RWPE2 (cell line): ENCODE measurements around the gene PRSS38.
A peak's percentile ranks its signal among the peaks of the same experiment; 100 is the strongest.

Experiments used
- ATAC-seq: fragments of 200-7000 bp; cut with Tn5 transposase; 3 replicates; pipeline ENCODE4 v1.9.1; 2021; ENCODE audit warnings: low read depth
- DNase-seq: peaks from one replicate; pipeline ENCODE4 v3.0.0-alpha.2; 2020; ENCODE audit warnings: low spot score
- H3K27ac ChIP-seq: fragments of 450-650 bp; 2 replicates; pipeline ENCODE4 v1.5.1; 2017; ENCODE audit warnings: mild to moderate bottlenecking; ENCODE audit not compliant: poor library complexity, severe bottlenecking
- H3K27me3 ChIP-seq: fragments of 250-450 bp; sonication (Bioruptor Pico); 2 replicates; pipeline ENCODE4 v1.5.1; 2021; ENCODE audit warnings: mild to moderate bottlenecking, moderate library complexity; ENCODE audit not compliant: insufficient read depth, poor library complexity, severe bottlenecking
- H3K36me3 ChIP-seq: fragments of 250-450 bp; sonication (Bioruptor Pico); 2 replicates; pipeline ENCODE4 v1.5.1; 2020; ENCODE audit warnings: low read depth, mild to moderate bottlenecking, moderate library complexity
- H3K4me1 ChIP-seq: fragments of 250-450 bp; sonication (Bioruptor Pico); 2 replicates; pipeline ENCODE4 v1.5.1; 2021; ENCODE audit warnings: mild to moderate bottlenecking, moderate library complexity; ENCODE audit not compliant: insufficient read depth, poor library complexity, severe bottlenecking
- H3K4me3 ChIP-seq: fragments of 250-450 bp; sonication (Bioruptor Pico); 2 replicates; pipeline ENCODE4 v1.5.1; 2021; ENCODE audit warnings: mild to moderate bottlenecking, moderate library complexity; ENCODE audit not compliant: severe bottlenecking
- H3K9me3 ChIP-seq: fragments of 250-450 bp; sonication (Bioruptor Pico); 2 replicates; pipeline ENCODE4 v1.5.1; 2021; ENCODE audit warnings: mild to moderate bottlenecking, moderate library complexity; ENCODE audit not compliant: severe bottlenecking
- TF ChIP-seq, protein P1 (sequence below): fragments of 450-650 bp; IDR thresholded peaks from one replicate; pipeline ENCODE4 v1.5.1; 2017; ENCODE audit warnings: mild to moderate bottlenecking, moderate library complexity; ENCODE audit not compliant: poor library complexity, severe bottlenecking

PRSS38 gene

DNA sequence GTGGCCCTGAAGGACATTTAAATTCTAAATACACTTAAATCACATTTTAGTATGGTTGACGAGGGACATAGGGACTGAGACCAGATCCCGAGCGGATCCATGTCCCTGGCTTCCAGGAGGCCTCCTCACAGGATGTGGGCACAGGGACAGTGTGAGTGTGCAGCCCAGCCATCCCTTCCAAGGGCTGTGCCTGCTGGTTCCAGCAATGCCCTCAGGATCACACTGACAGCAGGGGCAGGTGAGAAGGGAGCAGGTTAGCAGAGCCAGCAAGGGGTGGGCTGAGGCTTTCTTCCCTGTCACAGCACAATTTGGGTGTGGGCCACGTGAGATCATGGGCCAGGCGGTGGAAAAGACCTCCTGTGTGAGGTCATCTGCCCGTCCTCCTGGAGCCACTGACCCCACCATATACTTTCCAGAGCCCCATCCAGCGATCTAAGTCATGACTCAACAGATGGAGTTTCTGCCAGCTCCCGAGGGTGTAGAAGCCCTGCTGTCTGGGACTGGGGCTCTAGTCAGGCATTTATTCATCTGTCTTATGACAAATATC, 37.0 kb upstream of the PRSS38 start:
- Histone ChIP-seq H3K9me3 (no peaks in the 10 kb centered on the region), H3K4me3 (no peak overlapping the region), H3K27ac (no peak overlapping the region), H3K27me3 (no peaks in the 10 kb centered on the region), H3K4me1 (no peaks in the 10 kb centered on the region), H3K36me3 (no peaks in the 10 kb centered on the region)
- ATAC-seq (no peak), DNase-seq (no peak)
- TF ChIP-seq, protein P1, sequence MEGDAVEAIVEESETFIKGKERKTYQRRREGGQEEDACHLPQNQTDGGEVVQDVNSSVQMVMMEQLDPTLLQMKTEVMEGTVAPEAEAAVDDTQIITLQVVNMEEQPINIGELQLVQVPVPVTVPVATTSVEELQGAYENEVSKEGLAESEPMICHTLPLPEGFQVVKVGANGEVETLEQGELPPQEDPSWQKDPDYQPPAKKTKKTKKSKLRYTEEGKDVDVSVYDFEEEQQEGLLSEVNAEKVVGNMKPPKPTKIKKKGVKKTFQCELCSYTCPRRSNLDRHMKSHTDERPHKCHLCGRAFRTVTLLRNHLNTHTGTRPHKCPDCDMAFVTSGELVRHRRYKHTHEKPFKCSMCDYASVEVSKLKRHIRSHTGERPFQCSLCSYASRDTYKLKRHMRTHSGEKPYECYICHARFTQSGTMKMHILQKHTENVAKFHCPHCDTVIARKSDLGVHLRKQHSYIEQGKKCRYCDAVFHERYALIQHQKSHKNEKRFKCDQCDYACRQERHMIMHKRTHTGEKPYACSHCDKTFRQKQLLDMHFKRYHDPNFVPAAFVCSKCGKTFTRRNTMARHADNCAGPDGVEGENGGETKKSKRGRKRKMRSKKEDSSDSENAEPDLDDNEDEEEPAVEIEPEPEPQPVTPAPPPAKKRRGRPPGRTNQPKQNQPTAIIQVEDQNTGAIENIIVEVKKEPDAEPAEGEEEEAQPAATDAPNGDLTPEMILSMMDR, result no peak

DNA sequence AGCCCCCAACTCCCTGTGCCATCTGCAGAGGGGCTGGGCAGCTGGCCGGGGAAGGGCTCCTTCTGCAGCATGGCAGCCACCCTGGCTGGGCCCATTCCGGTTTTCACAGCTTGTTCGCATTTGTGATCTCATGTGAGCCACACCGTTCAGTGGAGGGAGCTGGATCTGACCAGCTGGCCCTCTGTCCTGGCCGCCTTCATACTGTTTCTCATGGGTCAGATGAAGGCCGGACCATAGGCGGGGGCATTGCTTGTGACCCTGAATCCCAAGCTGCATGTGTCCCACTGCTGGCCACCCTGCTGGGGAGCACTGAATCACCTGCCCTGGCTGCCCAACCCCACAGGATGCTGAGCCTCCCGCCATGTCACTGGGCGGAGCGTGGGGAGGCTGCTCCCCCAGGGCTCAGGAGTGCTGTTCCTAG, 36.4 kb upstream of the PRSS38 start:
- ATAC-seq (no peak), DNase-seq (peak; percentile 19)
- H3K27me3 ChIP-seq, result no peaks in the 10 kb centered on the region
- TF ChIP-seq, protein P1, result no peak
- H3K4me1 ChIP-seq, result no peaks in the 10 kb centered on the region
- no peaks in the 10 kb centered on the region for H3K9me3 ChIP-seq
- no peaks in the 10 kb centered on the region for H3K36me3 ChIP-seq
- no peak overlapping the region for H3K4me3 ChIP-seq
- no peak overlapping the region for H3K27ac ChIP-seq

DNA sequence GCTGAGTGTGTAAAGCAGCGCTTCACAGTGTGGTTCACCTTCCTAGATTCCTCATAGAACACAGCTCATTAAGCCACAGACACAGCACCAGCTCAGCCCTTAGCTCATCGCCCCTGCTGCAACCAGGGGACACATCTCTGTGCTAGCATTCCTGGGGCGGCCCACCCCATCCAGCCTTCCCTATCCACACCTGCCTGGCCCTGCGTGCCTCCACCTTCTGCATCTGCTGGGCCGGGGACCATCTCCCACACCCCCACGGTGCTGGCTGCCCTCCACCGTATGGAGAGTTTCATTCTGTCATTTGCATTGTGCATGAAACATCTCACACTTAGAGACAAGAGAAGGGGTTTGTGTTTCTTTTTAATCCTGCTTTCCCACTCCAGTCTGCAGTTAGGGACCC, 35.8 kb upstream of the PRSS38 start:
- no peak overlapping the region for H3K27ac ChIP-seq
- no peaks in the 10 kb centered on the region for H3K4me1 ChIP-seq
- no peaks in the 10 kb centered on the region for H3K36me3 ChIP-seq
- no peak overlapping the region for H3K4me3 ChIP-seq
- TF ChIP-seq, protein P1, result no peak
- no peaks in the 10 kb centered on the region for H3K9me3 ChIP-seq
- H3K27me3 ChIP-seq, result no peaks in the 10 kb centered on the region
- ATAC-seq (no peak), DNase-seq (peak; percentile 18)

DNA sequence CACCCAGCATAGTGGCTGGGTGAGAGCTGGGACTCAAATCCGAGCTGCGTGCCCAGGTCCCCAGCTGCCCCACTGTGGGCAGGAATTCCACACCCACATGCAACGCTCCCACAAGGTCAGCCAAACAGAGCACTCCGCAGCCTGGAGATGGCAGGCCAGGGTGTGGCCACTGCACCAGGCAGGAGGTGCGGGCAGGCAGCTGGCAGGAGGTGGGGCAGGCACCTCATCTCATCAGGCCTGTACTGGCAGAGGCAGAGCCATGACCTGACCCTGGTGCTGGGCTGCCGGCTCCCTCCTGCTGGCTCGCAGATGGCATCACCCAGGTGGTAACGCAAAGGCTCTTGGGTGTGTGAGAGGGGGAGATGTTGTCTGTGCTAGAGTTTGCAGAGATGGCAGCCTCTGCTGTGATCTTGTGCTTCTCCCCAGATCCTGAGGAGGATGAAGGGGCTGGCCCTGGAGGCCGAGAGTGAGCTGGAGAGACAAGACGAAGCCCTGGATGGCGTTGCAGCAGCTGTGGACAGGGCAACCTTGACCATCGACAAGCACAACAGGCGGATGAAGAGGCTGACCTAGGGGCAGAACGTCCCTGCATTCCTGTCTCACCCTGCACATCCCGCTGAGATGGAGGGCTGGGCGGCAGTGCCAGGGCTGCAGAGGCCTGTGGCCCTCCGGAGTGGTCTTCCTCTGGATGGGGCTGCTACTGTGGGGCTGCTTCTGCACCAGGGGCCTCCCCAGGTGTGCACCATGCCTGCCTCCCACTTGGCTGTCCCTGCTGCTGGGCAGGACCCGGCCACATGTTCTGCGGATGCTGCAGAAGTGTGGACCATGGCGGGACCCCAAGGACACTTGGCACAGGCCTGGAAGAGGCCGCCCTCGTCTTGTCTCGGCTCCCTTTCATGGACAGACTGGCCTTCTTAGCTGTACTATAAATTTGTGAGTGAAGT, 35.1 kb upstream of the PRSS38 start:
- no peaks in the 10 kb centered on the region for H3K27me3 ChIP-seq
- H3K9me3 ChIP-seq, result no peaks in the 10 kb centered on the region
- H3K27ac ChIP-seq, result no peak overlapping the region
- ATAC-seq (no peak), DNase-seq (no peak)
- H3K36me3 ChIP-seq, result no peaks in the 10 kb centered on the region
- no peaks in the 10 kb centered on the region for H3K4me1 ChIP-seq
- TF ChIP-seq, protein P1, result no peak
- no peak overlapping the region for H3K4me3 ChIP-seq
